DOHH2 (cell line): ENCODE measurements around the gene FGFBP1.

Experiments
- H3F3A ChIP-seq: fragments of 200-600 bp; sonication (generic), shearing (Covaris generic); 2 replicates; pipeline ENCODE4 v1.6.0; 2016; ENCODE audit warnings: antibody characterized with exemption, mild to moderate bottlenecking; ENCODE audit not compliant: control insufficient read depth, insufficient read depth
- H3K27ac ChIP-seq: fragments of 200-600 bp; sonication (generic); 2 replicates; pipeline ENCODE4 v1.5.1; 2014; ENCODE audit warnings: low read depth, mild to moderate bottlenecking, low read length, moderate library complexity
- H3K27me3 ChIP-seq: fragments of 200-600 bp; sonication (generic); 2 replicates; pipeline ENCODE4 v1.6.1; 2014; ENCODE audit warnings: mild to moderate bottlenecking, low read length, mixed read lengths; ENCODE audit not compliant: control insufficient read depth
- H3K36me3 ChIP-seq: fragments of 200-600 bp; sonication (generic); 2 replicates; pipeline ENCODE4 v1.6.1; 2014; ENCODE audit warnings: mild to moderate bottlenecking, low read length, moderate library complexity, mixed read lengths; ENCODE audit not compliant: control insufficient read depth
- H3K4me1 ChIP-seq: fragments of 200-600 bp; sonication (generic); 2 replicates; pipeline ENCODE4 v1.6.1; 2014; ENCODE audit warnings: mild to moderate bottlenecking, low read length, mixed read lengths; ENCODE audit not compliant: control insufficient read depth
- H3K4me2 ChIP-seq: fragments of 200-600 bp; sonication (generic); 2 replicates; pipeline ENCODE4 v1.6.0; 2014; ENCODE audit warnings: mild to moderate bottlenecking, low read length, moderate library complexity
- H3K4me3 ChIP-seq: fragments of 200-600 bp; sonication (generic); 2 replicates; pipeline ENCODE4 v1.5.1; 2014; ENCODE audit warnings: mild to moderate bottlenecking, low read length, mixed read lengths
- H3K79me2 ChIP-seq: fragments of 200-600 bp; sonication (generic); 2 replicates; pipeline ENCODE4 v1.6.1; 2014; ENCODE audit warnings: mild to moderate bottlenecking, low read length, mixed read lengths; ENCODE audit not compliant: control insufficient read depth
- H3K9me2 ChIP-seq: fragments of 200-600 bp; sonication (generic); replicated peaks from 2 replicates; pipeline ENCODE4 v1.6.1; 2014; ENCODE audit warnings: mild to moderate bottlenecking, low read length, mixed read lengths; ENCODE audit not compliant: control insufficient read depth
- H3K9me3 ChIP-seq: fragments of 200-600 bp; sonication (generic); 2 replicates; pipeline ENCODE4 v1.6.1; 2014; ENCODE audit warnings: antibody characterized with exemption, low read length, mixed read lengths; ENCODE audit not compliant: control insufficient read depth, insufficient read depth
- H4K20me1 ChIP-seq: fragments of 200-600 bp; sonication (generic); 2 replicates; pipeline ENCODE4 v1.6.0; 2014; ENCODE audit warnings: low read depth, mild to moderate bottlenecking, antibody characterized with exemption, low read length, moderate library complexity; ENCODE audit not compliant: control insufficient read depth, insufficient read depth
- EZH2phosphoT487 ChIP-seq: fragments of 200-600 bp; sonication (generic); IDR thresholded peaks from 2 replicates; pipeline ENCODE4 v1.6.1; 2017; ENCODE audit warnings: borderline replicate concordance, mild to moderate bottlenecking, antibody characterized with exemption, low read length, moderate library complexity, mixed read lengths
- TF ChIP-seq, protein P1 (sequence below): fragments of 200-600 bp; sonication (generic); IDR thresholded peaks from one replicate; pipeline ENCODE4 v1.5.1; 2014; ENCODE audit warnings: antibody characterized with exemption, mild to moderate bottlenecking, low read depth, low read length; ENCODE audit not compliant: poor library complexity, severe bottlenecking

Gene FGFBP1

GRCh38 chr4:15902746-15903145, 35.8 kb downstream of the FGFBP1 start:
- Histone ChIP-seq H3K9me2 (no peaks in the 10 kb centered on the region), H3K27ac (no peak overlapping the region), H3K9me3 (no peaks in the 10 kb centered on the region), H3K27me3 (peaks cover 2% of the 10 kb centered on the region; the same call in 1 of the 2 replicates), H3K36me3 (no peaks in the 10 kb centered on the region), H3K79me2 (no peaks in the 10 kb centered on the region), H4K20me1 (no peaks in the 10 kb centered on the region), H3K4me2 (no peak overlapping the region), H3F3A (no peaks in the 10 kb centered on the region), H3K4me1 (no peaks in the 10 kb centered on the region), H3K4me3 (no peak overlapping the region)
- TF ChIP-seq, protein P1, sequence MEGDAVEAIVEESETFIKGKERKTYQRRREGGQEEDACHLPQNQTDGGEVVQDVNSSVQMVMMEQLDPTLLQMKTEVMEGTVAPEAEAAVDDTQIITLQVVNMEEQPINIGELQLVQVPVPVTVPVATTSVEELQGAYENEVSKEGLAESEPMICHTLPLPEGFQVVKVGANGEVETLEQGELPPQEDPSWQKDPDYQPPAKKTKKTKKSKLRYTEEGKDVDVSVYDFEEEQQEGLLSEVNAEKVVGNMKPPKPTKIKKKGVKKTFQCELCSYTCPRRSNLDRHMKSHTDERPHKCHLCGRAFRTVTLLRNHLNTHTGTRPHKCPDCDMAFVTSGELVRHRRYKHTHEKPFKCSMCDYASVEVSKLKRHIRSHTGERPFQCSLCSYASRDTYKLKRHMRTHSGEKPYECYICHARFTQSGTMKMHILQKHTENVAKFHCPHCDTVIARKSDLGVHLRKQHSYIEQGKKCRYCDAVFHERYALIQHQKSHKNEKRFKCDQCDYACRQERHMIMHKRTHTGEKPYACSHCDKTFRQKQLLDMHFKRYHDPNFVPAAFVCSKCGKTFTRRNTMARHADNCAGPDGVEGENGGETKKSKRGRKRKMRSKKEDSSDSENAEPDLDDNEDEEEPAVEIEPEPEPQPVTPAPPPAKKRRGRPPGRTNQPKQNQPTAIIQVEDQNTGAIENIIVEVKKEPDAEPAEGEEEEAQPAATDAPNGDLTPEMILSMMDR, result no peak
- no peak for TF ChIP-seq EZH2phosphoT487

GRCh38 chr4:15901998-15902397, 36.5 kb downstream of the FGFBP1 start:
- Histone ChIP-seq H3K36me3 (no peaks in the 10 kb centered on the region), H3F3A (no peaks in the 10 kb centered on the region), H3K27me3 (peaks cover 2% of the 10 kb centered on the region; the same call in 1 of the 2 replicates), H4K20me1 (no peaks in the 10 kb centered on the region), H3K9me2 (no peaks in the 10 kb centered on the region), H3K4me3 (no peak overlapping the region), H3K4me1 (no peaks in the 10 kb centered on the region), H3K79me2 (no peaks in the 10 kb centered on the region), H3K27ac (no peak overlapping the region), H3K9me3 (no peaks in the 10 kb centered on the region), H3K4me2 (no peak overlapping the region)
- TF ChIP-seq EZH2phosphoT487, result no peak
- TF ChIP-seq, protein P1, result no peak

GRCh38 chr4:15901007-15901406, 37.5 kb downstream of the FGFBP1 start:
- Histone ChIP-seq H3F3A (no peaks in the 10 kb centered on the region), H3K9me2 (no peaks in the 10 kb centered on the region), H3K36me3 (no peaks in the 10 kb centered on the region), H3K4me1 (no peaks in the 10 kb centered on the region), H3K27me3 (peaks cover 2% of the 10 kb centered on the region; the same call in 1 of the 2 replicates), H3K9me3 (no peaks in the 10 kb centered on the region), H3K79me2 (no peaks in the 10 kb centered on the region), H3K4me2 (no peak overlapping the region), H4K20me1 (no peaks in the 10 kb centered on the region), H3K27ac (no peak overlapping the region), H3K4me3 (no peak overlapping the region)
- no peak for TF ChIP-seq EZH2phosphoT487
- TF ChIP-seq, protein P1, result no peak
